ENCODE results near the gene PRKAR1A. TPM values are rescaled to one million over a fixed set of nuclear protein-coding genes. Genes with fewer than 3 reads are reported as not detected.

The PRKAR1A gene
- total RNA-seq, 1 experiment from 2014 or later = 158 TPM

GRCh38 chr17:68587026-68587425, 74.8 kb downstream of the PRKAR1A start:
- H3K36me3 Mint-ChIP-seq = peaks cover 10% of the 10 kb centered on the region
- CTCF ChIA-PET = no interaction called here
- H3K27ac Mint-ChIP-seq = no peak overlapping the region
- DNase-seq (ENCODE audit: low spot score) (no peak), ATAC-seq (no peak)
- H3K27me3 Mint-ChIP-seq (ENCODE audit: low read depth) = no peaks in the 10 kb centered on the region
- peaks cover 36% of the 10 kb centered on the region for H3K9me3 Mint-ChIP-seq
- POLR2A ChIA-PET = no interaction called here
- TF ChIP-seq ZNF138 (CRISPR knock-in tag; conservative IDR thresholded peaks at IDR 0.05) (no peak), ZNF423 (CRISPR knock-in tag; IDR thresholded peaks at IDR 0.05) (no peak), TEAD4 (CRISPR knock-in tag; IDR thresholded peaks at IDR 0.05) (no peak), ZNF263 (CRISPR knock-in tag; IDR thresholded peaks at IDR 0.05; ENCODE audit: low read depth) (no peak), ATF6 (CRISPR knock-in tag; IDR thresholded peaks at IDR 0.05) (no peak), HMGXB4 (CRISPR knock-in tag; IDR thresholded peaks at IDR 0.05) (no peak), CDX4 (CRISPR knock-in tag; IDR thresholded peaks at IDR 0.05; ENCODE audit: borderline replicate concordance) (no peak), EMX1 (CRISPR knock-in tag; IDR thresholded peaks at IDR 0.05) (no peak), ESRRA (CRISPR knock-in tag; IDR thresholded peaks at IDR 0.05; ENCODE audit: borderline replicate concordance) (no peak), FOXJ3 (CRISPR knock-in tag; IDR thresholded peaks at IDR 0.05; ENCODE audit: borderline replicate concordance) (no peak), TEAD1 (CRISPR knock-in tag; IDR thresholded peaks at IDR 0.05) (no peak), ZNF416 (CRISPR knock-in tag; IDR thresholded peaks at IDR 0.05) (no peak), ZNF317 (CRISPR knock-in tag; IDR thresholded peaks at IDR 0.05; ENCODE audit: borderline replicate concordance, low read depth) (no peak), GABPB1 (CRISPR knock-in tag; IDR thresholded peaks at IDR 0.05) (no peak)
- TF ChIP-seq, protein P1, sequence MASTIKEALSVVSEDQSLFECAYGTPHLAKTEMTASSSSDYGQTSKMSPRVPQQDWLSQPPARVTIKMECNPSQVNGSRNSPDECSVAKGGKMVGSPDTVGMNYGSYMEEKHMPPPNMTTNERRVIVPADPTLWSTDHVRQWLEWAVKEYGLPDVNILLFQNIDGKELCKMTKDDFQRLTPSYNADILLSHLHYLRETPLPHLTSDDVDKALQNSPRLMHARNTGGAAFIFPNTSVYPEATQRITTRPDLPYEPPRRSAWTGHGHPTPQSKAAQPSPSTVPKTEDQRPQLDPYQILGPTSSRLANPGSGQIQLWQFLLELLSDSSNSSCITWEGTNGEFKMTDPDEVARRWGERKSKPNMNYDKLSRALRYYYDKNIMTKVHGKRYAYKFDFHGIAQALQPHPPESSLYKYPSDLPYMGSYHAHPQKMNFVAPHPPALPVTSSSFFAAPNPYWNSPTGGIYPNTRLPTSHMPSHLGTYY (CRISPR knock-in tag; IDR thresholded peaks at IDR 0.05) = no peak
- TF ChIP-seq, protein P2, sequence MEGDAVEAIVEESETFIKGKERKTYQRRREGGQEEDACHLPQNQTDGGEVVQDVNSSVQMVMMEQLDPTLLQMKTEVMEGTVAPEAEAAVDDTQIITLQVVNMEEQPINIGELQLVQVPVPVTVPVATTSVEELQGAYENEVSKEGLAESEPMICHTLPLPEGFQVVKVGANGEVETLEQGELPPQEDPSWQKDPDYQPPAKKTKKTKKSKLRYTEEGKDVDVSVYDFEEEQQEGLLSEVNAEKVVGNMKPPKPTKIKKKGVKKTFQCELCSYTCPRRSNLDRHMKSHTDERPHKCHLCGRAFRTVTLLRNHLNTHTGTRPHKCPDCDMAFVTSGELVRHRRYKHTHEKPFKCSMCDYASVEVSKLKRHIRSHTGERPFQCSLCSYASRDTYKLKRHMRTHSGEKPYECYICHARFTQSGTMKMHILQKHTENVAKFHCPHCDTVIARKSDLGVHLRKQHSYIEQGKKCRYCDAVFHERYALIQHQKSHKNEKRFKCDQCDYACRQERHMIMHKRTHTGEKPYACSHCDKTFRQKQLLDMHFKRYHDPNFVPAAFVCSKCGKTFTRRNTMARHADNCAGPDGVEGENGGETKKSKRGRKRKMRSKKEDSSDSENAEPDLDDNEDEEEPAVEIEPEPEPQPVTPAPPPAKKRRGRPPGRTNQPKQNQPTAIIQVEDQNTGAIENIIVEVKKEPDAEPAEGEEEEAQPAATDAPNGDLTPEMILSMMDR (IDR thresholded peaks at IDR 0.05) = no peak
- TF ChIP-seq, protein P3, sequence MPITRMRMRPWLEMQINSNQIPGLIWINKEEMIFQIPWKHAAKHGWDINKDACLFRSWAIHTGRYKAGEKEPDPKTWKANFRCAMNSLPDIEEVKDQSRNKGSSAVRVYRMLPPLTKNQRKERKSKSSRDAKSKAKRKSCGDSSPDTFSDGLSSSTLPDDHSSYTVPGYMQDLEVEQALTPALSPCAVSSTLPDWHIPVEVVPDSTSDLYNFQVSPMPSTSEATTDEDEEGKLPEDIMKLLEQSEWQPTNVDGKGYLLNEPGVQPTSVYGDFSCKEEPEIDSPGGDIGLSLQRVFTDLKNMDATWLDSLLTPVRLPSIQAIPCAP (CRISPR knock-in tag; IDR thresholded peaks at IDR 0.05) = no peak
- TF ChIP-seq, protein P4, sequence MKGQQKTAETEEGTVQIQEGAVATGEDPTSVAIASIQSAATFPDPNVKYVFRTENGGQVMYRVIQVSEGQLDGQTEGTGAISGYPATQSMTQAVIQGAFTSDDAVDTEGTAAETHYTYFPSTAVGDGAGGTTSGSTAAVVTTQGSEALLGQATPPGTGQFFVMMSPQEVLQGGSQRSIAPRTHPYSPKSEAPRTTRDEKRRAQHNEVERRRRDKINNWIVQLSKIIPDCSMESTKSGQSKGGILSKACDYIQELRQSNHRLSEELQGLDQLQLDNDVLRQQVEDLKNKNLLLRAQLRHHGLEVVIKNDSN (CRISPR knock-in tag; IDR thresholded peaks at IDR 0.05) = no peak
- TF ChIP-seq, protein P5, sequence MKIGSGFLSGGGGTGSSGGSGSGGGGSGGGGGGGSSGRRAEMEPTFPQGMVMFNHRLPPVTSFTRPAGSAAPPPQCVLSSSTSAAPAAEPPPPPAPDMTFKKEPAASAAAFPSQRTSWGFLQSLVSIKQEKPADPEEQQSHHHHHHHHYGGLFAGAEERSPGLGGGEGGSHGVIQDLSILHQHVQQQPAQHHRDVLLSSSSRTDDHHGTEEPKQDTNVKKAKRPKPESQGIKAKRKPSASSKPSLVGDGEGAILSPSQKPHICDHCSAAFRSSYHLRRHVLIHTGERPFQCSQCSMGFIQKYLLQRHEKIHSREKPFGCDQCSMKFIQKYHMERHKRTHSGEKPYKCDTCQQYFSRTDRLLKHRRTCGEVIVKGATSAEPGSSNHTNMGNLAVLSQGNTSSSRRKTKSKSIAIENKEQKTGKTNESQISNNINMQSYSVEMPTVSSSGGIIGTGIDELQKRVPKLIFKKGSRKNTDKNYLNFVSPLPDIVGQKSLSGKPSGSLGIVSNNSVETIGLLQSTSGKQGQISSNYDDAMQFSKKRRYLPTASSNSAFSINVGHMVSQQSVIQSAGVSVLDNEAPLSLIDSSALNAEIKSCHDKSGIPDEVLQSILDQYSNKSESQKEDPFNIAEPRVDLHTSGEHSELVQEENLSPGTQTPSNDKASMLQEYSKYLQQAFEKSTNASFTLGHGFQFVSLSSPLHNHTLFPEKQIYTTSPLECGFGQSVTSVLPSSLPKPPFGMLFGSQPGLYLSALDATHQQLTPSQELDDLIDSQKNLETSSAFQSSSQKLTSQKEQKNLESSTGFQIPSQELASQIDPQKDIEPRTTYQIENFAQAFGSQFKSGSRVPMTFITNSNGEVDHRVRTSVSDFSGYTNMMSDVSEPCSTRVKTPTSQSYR (CRISPR knock-in tag; IDR thresholded peaks at IDR 0.05) = no peak
- no peak overlapping the region for H3K4me3 Mint-ChIP-seq
- peaks cover 7% of the 10 kb centered on the region for H3K4me1 Mint-ChIP-seq

All from WTC11 (cell line).